Stimulated activated CD8-positive, alpha-beta memory T cell treated with anti-CD3 and anti-CD28 coated beads, Interleukin-2, amount 100 ng/mL, for 48 hours (primary cell): Measurements from ENCODE around the gene CLPTM1L.
"Not testable (repeated sequence)": the region's sequence is repeated elsewhere in the genome, so short reads cannot be mapped to it uniquely, and the experiment has no call there.

Experiments used
- DNase-seq, 2 donors: peaks; one replicate each; pipeline ENCODE4 v3.0.0-alpha.2; 2020; ENCODE audit warnings: low read depth in 2 of 2

CLPTM1L gene

DNA sequence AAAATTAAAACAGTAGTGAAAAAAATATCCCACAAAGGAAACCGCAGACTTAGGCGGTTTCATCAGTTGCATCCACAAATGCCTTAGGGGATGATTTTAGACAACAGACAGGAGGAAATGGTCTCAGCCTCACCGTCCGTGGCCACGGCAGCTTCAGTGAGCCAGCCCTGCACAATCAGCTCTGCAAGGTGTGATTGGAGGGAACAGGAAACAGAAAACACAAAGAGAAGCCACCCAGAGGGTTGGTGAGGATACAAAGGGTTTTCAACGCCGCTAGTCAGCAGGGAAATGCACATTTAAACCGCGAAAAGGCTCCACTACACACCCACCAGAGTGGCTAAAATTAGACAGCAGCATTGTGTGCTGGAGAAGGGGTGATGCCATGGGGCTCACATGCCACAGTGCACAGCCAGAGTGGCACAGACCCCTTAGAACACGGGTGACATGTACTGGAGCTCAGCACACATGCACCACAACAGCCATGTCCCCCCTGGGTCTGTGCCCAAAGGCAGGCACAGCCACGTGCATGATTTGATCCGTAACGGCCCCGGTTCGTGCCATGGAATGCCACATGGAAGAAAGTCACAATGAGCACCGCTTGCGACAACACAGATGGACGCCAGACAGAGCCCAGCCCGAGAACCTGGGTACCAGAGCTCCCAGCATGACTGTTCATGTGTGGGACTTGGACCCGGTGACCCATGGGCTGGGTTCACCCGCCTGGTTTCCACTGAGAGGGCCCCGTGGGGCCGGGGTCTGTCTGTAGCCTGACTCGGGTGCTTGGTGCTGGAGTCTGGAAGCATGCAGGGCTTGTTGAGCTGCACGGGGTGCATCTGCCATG is 31.7 kb downstream of the CLPTM1L start:
- peak in 1 of 2 donors; percentile 17 for DNase-seq

DNA sequence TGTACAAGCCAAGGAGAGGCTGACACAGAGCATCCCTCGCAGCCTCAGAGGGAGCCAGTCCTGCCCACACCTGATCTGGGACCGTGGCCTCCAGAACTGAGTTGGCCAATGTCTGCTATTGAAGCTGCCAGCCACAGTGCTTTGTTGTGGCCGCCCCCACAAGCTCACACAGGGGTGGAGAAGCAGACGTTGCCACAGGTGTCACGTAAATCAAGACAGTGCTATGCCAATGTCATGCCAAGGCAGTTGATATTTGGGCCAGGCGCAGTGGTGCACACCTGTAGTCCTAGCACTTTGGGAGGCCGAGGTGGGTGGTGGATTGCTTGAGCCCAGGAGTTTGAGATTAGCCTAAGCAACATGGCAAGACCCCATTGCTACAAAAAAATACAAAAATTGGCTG is 32.7 kb downstream of the CLPTM1L start:
- no peak for DNase-seq

DNA sequence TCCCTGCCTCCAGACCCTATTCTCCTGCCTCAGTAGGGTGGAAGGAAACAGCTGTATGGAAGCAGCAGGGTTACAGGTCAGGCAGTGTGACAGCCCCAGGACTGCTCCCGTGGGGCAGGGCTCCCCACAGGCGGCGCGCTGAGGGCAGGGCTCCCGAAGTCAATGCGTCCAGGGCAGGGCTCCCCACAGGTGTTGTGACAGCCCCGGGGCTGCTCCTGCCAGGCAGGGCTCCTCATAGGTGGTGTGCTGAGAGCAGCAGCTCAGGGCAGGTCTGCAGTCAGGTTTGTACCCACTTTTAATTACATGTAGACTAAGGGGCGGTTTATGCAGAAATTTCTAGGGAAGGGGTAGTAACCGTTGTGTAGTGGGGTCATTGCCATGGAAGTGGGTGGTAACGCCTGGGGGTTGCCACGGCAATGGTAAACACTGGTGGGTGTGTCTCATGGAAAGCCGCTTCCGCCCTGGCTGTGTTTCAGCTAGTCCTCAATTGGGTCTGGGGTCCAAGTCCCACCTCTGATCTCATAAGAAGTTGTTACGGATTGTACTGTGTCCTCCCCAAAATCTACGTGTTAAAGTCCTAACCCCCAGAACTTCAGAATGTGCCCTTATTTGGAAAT is 33.4 kb downstream of the CLPTM1L start:
- DNase-seq: no peak

DNA sequence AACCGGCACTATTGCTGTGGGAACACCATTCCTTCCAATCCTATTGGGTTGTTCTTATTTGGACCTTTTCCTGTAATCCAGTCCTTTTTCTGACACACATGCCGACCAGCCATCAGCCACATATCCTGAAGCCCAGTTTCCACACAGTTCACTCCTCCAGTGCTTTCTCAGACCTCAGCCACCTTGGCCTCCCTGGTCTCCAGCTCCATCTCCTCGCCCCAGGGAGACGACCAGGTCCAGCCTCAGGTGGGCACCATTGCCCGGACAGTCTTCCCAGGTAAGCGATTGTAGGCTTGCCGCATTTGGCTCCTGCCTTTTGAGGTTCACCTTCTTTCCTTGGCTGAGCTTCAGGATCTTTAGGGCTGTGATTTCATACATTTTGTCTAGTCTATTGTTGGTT is 34.8 kb downstream of the CLPTM1L start:
- no peak for DNase-seq

DNA sequence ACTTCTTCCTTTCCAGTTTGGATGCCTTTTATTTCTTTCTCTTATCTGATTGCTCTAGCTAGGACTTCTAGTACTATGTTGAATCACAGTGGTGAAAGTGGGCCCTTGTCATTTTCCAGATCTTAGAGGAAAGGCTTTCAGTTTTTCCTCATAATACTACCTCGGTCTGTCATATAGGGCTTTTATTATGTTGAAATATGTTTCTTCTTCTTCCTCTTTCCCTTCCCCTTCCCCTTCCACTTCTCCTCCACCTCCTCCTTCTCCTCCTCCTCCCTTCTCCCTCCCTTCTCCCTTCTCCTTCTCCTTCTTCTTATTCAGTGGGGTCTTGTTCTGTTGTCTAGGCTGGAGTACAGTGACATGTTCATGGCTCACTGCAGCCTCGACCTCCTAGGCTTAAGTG is 40.9 kb downstream of the CLPTM1L start:
- DNase-seq: no peak

DNA sequence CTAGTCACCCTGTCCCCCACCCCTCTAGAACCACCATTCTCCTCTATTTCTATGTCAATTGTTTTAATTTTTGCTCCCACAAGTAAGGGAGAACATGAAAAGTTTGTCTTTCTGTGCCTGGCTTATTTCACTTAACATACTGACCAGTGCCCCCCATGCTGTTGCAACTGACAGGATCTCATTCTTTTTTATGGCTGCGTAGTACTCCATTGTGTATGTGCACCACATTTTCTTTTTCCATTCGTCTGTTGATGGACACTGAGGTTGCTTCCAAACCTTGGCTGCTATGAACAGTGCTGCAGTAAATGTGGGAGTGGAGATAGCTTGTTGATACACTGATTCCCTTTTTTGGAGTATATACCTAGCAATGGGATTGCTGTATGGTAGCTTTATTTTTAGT is 42.6 kb downstream of the CLPTM1L start:
- DNase-seq: no peak

DNA sequence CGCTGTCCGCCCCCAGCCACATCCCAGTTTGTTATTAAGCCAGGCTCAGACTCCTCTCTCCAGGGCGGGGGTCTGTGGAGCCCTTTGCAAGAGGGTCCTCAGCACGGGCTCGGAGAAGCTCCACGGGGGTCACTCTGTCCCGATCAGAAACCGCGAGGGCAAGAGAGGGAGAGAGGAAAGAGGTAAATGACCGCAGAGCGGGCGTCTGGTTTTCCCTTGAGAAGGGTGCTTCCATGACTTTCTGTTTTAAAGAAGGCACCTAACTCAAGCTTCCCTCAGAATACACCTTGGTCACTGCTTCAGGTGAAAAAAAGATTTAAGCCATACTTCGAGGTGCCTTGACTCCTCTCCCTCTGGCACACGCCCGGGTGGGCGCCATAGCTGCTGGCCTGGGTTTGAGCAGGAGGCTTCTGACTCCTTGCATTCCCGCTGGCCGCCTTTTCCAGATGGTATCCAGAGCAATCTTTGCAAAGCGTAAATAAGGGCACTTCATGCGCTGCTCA is 44.3 kb downstream of the CLPTM1L start:
- DNase-seq: no peak

DNA sequence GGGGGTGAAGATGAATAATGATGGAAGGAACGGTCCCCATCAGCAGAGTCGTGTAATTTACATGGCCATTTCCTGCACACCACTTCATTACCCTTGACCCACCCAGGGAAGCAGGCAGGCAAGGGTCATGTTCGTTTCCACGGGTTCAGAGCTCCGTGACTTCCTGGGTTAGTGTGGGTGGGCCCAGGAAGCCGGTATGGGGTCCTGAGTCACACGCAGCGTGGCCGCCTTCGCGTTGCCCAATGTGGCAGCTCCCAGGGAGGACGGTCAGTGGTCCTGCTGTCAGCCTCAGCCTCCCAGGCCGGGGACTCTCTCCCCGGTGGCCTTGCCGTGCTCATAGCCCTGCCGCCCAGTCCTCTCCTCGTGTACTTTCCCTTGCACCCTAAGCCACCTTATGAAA is 44.9 kb downstream of the CLPTM1L start:
- no peak for DNase-seq

DNA sequence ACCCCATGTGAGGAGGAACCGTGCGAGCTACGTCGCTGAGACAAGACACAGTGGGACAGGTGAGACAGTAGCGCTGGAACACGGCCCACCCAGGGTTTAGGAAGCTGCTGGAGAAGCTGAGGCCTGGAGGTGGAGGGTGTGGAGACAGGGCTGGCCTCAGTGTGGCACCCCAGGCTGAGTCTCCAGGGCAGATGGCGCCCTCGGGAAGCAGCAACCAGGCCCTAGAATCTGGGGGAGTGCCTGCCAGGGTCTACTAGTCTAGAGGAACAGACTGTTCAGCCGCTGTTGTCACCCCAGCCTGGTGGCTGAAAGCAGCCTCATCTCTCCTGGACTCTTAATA is 45.4 kb downstream of the CLPTM1L start:
- no peak for DNase-seq

DNA sequence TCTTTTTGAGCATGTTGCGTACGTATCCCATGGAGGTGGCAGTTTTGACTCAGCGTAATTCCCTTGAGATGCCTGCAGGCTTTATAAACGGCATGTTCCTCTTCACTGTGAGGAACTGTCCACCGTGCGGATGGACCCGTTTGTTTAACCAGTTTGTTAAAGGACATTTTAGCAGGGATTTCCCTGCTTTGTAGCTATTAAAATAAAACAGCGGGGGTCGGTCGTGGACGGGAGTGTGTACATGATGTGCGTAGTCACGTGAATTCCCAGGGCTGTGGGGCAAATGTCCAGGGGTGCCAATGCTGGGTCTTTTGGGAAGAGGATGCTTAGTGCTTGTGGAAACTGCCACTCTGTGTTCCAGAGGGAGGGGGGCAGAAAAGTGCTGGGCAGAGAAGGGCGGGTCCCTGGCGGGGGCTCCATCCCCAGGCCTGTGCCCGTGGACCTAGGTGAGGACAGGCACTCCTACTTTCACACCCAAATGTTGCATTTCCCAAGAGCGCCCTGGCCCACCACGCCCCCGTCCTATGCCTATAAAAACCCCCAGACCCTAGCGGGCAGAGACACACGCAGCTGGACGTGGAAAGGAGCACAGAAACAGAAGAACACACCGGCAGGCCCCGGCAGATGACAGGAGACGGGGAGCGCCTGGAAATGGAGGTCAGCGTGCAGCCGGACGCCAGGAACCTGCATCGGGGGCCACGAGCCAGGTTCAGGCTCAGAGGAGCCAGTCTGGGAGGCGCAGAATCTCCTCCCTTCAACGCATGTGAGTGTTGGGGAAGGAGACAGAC is 46.0 kb downstream of the CLPTM1L start:
- no peak for DNase-seq

DNA sequence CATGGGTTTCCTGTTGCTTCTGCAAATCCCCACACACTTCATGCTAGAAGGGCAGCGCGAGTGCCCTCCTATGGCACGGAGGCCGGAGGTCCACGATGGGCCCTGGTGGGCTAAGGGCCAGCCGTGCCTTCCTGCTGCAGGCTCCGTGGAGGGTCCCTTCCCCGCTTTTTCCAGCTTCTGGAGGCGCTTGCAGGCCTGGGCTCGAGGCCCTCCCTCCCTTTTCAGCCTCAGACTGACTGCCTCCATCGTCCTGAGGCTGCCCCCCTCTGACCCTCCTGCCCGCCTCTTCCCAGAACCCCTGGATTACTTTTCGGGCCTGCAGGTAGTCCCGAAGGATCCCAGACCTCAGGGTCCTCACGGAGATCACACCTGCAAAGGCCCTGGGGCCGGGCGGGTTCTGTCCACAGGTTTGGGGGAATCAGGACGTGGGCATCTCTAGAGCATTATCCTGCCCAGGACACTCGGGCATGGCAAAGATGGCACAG is 46.8 kb downstream of the CLPTM1L start:
- no peak for DNase-seq

DNA sequence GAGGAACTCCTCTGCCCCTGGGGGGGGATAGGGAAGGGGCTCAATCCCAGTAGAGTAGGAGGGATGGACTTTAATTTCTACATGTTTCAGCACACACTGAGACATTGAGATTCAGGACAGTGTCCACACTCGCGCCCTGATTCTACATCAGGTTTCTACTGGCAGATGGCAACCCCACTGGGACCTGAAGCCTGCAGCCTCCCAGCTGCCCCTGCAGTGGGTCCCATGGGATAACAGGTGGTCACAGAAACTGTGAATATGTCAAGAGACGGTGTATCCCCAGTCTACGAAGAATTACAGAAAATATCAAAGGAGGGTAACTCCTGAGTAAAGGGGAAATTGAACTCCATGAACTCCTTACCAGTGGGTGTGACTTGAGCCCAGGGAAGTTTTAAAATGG is 47.7 kb downstream of the CLPTM1L start:
- DNase-seq: no peak

DNA sequence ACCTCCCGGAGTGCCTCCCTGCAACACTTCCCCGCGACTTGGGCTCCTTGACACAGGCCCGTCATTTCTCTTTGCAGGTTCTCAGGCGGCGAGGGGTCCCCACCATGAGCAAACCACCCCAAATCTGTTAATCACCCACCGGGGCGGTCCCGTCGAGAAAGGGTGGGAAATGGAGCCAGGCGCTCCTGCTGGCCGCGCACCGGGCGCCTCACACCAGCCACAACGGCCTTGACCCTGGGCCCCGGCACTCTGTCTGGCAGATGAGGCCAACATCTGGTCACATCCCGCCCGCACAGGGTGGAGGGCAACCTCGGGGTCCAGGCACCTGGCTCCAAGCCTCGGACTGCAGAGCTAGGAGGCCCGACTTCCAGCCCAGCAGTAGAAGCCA is 49.3 kb downstream of the CLPTM1L start:
- DNase-seq: no peak

DNA sequence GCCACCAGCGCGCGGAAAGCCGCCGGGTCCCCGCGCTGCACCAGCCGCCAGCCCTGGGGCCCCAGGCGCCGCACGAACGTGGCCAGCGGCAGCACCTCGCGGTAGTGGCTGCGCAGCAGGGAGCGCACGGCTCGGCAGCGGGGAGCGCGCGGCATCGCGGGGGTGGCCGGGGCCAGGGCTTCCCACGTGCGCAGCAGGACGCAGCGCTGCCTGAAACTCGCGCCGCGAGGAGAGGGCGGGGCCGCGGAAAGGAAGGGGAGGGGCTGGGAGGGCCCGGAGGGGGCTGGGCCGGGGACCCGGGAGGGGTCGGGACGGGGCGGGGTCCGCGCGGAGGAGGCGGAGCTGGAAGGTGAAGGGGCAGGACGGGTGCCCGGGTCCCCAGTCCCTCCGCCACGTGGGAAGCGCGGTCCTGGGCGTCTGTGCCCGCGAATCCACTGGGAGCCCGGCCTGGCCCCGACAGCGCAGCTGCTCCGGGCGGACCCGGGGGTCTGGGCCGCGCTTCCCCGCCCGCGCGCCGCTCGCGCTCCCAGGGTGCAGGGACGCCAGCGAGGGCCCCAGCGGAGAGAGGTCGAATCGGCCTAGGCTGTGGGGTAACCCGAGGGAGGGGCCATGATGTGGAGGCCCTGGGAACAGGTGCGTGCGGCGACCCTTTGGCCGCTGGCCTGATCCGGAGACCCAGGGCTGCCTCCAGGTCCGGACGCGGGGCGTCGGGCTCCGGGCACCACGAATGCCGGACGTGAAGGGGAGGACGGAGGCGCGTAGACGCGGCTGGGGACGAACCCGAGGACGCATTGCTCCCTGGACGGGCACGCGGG is 49.9 kb downstream of the CLPTM1L start, which contains the start of gene TERT:
Gene TERT (minus strand): TSS at position 234 of the 815 bp plus-strand sequence. CDS start 79 bp downstream, at position 155.
- peak; percentile 60 to 74 for DNase-seq

DNA sequence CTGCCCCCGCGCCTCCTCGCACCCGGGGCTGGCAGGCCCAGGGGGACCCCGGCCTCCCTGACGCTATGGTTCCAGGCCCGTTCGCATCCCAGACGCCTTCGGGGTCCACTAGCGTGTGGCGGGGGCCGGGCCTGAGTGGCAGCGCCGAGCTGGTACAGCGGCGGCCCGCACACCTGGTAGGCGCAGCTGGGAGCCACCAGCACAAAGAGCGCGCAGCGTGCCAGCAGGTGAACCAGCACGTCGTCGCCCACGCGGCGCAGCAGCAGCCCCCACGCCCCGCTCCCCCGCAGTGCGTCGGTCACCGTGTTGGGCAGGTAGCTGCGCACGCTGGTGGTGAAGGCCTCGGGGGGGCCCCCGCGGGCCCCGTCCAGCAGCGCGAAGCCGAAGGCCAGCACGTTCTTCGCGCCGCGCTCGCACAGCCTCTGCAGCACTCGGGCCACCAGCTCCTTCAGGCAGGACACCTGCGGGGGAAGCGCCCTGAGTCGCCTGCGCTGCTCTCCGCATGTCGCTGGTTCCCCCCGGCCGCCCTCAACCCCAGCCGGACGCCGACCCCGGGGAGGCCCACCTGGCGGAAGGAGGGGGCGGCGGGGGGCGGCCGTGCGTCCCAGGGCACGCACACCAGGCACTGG is 50.6 kb downstream of the CLPTM1L start:
- no peak for DNase-seq

DNA sequence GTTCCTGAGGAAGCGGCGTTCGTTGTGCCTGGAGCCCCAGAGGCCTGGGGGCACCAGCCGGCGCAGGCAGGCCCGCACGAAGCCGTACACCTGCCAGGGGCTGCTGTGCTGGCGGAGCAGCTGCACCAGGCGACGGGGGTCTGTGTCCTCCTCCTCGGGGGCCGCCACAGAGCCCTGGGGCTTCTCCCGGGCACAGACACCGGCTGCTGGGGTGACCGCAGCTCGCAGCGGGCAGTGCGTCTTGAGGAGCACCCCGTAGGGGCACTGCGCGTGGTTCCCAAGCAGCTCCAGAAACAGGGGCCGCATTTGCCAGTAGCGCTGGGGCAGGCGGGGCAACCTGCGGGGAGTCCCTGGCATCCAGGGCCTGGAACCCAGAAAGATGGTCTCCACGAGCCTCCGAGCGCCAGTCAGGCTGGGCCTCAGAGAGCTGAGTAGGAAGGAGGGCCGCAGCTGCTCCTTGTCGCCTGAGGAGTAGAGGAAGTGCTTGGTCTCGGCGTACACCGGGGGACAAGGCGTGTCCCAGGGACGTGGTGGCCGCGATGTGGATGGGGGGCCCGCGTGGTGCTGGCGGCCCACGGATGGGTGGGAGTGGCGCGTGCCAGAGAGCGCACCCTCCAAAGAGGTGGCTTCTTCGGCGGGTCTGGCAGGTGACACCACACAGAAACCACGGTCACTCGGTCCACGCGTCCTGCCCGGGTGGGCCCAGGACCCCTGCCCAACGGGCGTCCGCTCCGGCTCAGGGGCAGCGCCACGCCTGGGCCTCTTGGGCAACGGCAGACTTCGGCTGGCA is 51.3 kb downstream of the CLPTM1L start:
- DNase-seq: no peak

DNA sequence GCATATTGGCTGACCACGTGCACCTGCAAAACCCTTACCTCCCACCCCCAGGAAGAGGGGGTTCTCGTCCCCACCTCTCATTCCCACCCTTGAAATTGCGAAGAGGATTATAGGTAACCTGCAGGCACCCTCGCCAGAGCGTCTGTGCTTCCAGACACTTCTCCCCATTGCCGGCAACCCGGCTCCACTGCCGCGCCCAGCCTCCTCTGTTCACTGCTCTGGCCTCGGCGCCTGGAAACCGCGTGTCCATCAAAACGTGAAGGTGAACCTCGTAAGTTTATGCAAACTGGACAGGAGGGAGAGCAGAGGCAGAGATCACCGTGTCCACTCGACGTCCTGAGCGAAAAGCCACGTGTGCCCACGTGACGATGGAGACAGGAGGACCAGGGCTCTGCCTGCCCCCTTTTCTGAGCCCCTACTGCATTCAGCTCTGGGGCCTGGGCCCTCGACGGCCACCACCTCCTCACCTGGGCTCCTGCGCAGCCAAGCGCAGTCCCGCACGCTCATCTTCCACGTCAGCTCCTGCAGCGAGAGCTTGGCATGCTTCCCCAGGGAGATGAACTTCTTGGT is 52.0 kb downstream of the CLPTM1L start:
- DNase-seq: no peak

DNA sequence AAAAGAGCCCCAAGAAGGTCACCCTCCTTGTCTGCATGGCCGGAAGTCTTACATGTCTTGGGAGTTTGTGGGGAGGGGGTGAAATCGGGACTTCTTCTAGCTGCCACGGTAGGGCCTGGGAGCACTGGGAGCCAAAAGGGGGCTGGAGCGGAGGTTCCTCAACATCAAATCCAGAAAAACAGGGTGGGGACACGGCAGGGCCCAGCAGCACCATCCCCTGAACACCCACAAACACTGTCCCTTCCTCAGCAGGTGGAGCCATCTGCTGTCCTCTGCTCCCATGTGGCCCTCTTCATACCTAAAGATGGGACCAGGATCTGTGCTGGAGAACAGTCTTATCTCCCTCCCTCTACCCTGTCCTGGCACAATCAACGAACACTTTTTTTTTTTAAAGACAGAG is 52.8 kb downstream of the CLPTM1L start:
- no peak for DNase-seq

DNA sequence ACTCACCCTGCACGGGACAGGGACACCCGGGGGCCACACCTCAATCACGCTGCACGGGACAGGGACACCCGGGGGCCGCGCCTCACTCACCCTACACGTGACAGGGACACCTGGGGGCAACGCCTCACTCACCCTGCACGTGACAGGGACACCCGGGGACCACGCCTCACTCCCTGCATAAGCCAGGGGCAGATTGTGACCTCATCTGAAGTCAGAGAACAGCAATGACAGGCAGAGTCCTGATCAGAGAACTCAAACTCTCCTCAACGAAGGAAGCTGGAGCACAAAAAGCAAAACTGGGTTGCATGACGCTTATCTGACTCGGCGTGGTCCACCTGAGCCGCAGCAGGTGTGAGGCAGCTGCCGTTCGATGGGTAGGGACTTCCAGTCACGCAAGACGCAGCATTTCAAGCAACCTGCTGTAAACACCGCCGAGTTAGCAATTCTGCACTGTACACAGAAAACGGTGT is 53.3 kb downstream of the CLPTM1L start:
- DNase-seq: no peak

DNA sequence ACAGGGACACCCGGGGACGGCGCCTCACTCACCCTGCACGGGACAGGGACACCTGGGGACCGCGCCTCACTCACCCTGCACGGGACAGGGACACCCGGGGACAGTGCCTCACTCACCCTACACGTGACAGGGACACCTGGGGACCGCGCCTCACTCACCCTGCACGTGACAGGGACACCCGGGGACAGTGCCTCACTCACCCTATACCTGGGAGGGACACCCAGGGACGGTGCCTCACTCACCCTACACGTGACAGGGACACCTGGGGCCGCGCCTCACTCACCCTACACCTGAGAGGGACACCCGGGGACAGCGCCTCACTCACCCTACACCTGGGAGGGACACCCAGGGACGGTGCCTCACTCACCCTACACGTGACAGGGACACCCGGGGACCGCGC is 53.9 kb downstream of the CLPTM1L start:
- DNase-seq: not testable (repeated sequence)
